ENCODE measurements around the gene HSPA2.
"Not testable (repeated sequence)": the region's sequence is repeated elsewhere in the genome, so short reads cannot be mapped to it uniquely, and the experiment has no call there.

HSPA2 gene

GRCh38 chr14:64515053-64515452, 25.5 kb upstream of the HSPA2 start:
- no peak for DNase-seq (ENCODE audit: low read depth)

GRCh38 chr14:64516969-64517368, 23.6 kb upstream of the HSPA2 start:
- no peak for DNase-seq (ENCODE audit: low read depth)

GRCh38 chr14:64517667-64518066, 22.9 kb upstream of the HSPA2 start:
- DNase-seq (ENCODE audit: low read depth): not testable (repeated sequence)

GRCh38 chr14:64518229-64518628, 22.3 kb upstream of the HSPA2 start:
- no peak for DNase-seq (ENCODE audit: low read depth)

GRCh38 chr14:64520699-64521098, 19.8 kb upstream of the HSPA2 start:
- DNase-seq (ENCODE audit: low read depth): no peak

- DNase-seq (ENCODE audit: low read depth): no peak
Measured at GRCh38 chr14:64522591-64523355, 17.8 kb upstream of the HSPA2 start.

- DNase-seq (ENCODE audit: low read depth): no peak
Measured at GRCh38 chr14:64525354-64525753, 15.2 kb upstream of the HSPA2 start.

- DNase-seq (ENCODE audit: low read depth): no peak
Measured at GRCh38 chr14:64531567-64531966, 9.0 kb upstream of the HSPA2 start.

- no peak for DNase-seq (ENCODE audit: low read depth)
Measured at GRCh38 chr14:64536488-64537245, 3.9 kb upstream of the HSPA2 start.

GRCh38 chr14:64541261-64541971, 875 bp downstream of the HSPA2 start:
- no peak for DNase-seq (ENCODE audit: low read depth)

GRCh38 chr14:64541972-64542835, 1.7 kb downstream of the HSPA2 start:
- no peak for DNase-seq (ENCODE audit: low read depth)

GRCh38 chr14:64542836-64543201, 2.3 kb downstream of the HSPA2 start:
- no peak for DNase-seq (ENCODE audit: low read depth)

- no peak for DNase-seq (ENCODE audit: low read depth)
Measured at GRCh38 chr14:64544607-64545312, 4.2 kb downstream of the HSPA2 start.

- no peak for DNase-seq (ENCODE audit: low read depth)
Measured at GRCh38 chr14:64549016-64549415, 8.5 kb downstream of the HSPA2 start.

- DNase-seq (ENCODE audit: low read depth): no peak
Measured at GRCh38 chr14:64549791-64550620, 9.5 kb downstream of the HSPA2 start, which contains the start of gene PPP1R36. Gene PPP1R36 (plus strand): TSS chr14:64549961. CDS start chr14:64549998, 37 bp downstream.

- DNase-seq (ENCODE audit: low read depth): no peak
Measured at GRCh38 chr14:64550621-64551333, 10.2 kb downstream of the HSPA2 start.

- no peak for DNase-seq (ENCODE audit: low read depth)
Measured at GRCh38 chr14:64554556-64554955, 14.0 kb downstream of the HSPA2 start.

GRCh38 chr14:64556526-64556925, 16.0 kb downstream of the HSPA2 start:
- no peak for DNase-seq (ENCODE audit: low read depth)

GRCh38 chr14:64558216-64558615, 17.7 kb downstream of the HSPA2 start:
- not testable (repeated sequence) for DNase-seq (ENCODE audit: low read depth)

- no peak for DNase-seq (ENCODE audit: low read depth)
Measured at GRCh38 chr14:64561631-64562030, 21.1 kb downstream of the HSPA2 start.

Data from stimulated activated CD8-positive, alpha-beta memory T cell treated with anti-CD3 and anti-CD28 coated beads, Interleukin-7, amount 100 ng/mL, for 24 hours (primary cell).